OCI-LY7 (cell line): ENCODE measurements around the gene FBXW8. TPM values are rescaled to one million over a fixed set of nuclear protein-coding genes. Genes with fewer than 3 reads are reported as not detected.

ENCODE experiments used
- BruUV-seq: library from RNA; stranded (reverse); fragments of 400-500 nt; replicated peaks from 2 replicates; lab custom pipeline; 2021; lab: Mats Ljungman, UMichigan
- CTCF ChIA-PET: fragments of 300-600 bp; sonication (Branson Sonifier 250); formaldehyde crosslinking; loops from one replicate; lab custom pipeline; 2022; ENCODE audit warnings: antibody characterized with exemption; ENCODE audit not compliant: unreplicated experiment; lab: Charles Lee
- POLR2A ChIA-PET: fragments of 300-600 bp; sonication (Branson Sonifier 250); formaldehyde crosslinking; loops from one replicate; lab custom pipeline; 2022; ENCODE audit warnings: antibody characterized with exemption; lab: Charles Lee
- DNase-seq: peaks from one replicate; pipeline ENCODE4 v3.0.0-alpha.2; 2015; ENCODE audit warnings: low spot score
- H2AFZ ChIP-seq: fragments of 200-600 bp; sonication (generic), shearing (Covaris generic); 2 replicates; pipeline ENCODE4 v1.6.1; 2014; ENCODE audit warnings: mild to moderate bottlenecking, antibody characterized with exemption, low read length, moderate library complexity
- H3K27ac ChIP-seq: fragments of 200-600 bp; sonication (generic); 2 replicates; pipeline ENCODE4 v1.5.1; 2014; ENCODE audit warnings: mixed run types, low read depth, mild to moderate bottlenecking, moderate library complexity, low read length, inconsistent platforms; ENCODE audit not compliant: poor library complexity, severe bottlenecking
- H3K36me3 ChIP-seq: fragments of 200-600 bp; sonication (generic); 2 replicates; pipeline ENCODE4 v1.6.1; 2014; ENCODE audit warnings: mild to moderate bottlenecking, antibody characterized with exemption, low read length, moderate library complexity, mixed read lengths; ENCODE audit not compliant: insufficient read depth
- H3K4me1 ChIP-seq: fragments of 200-600 bp; sonication (generic); 2 replicates; pipeline ENCODE4 v1.5.1; 2014; ENCODE audit warnings: mild to moderate bottlenecking, low read length; ENCODE audit not compliant: insufficient read depth, poor library complexity, severe bottlenecking
- H3K4me2 ChIP-seq: fragments of 200-600 bp; sonication (generic); 2 replicates; pipeline ENCODE4 v1.6.1; 2014; ENCODE audit warnings: mild to moderate bottlenecking, low read length
- H3K4me3 ChIP-seq: fragments of 200-600 bp; sonication (generic); 2 replicates; pipeline ENCODE4 v1.5.1; 2014; ENCODE audit warnings: mild to moderate bottlenecking, low read depth, low read length; ENCODE audit not compliant: poor library complexity, severe bottlenecking
- H3K79me2 ChIP-seq: fragments of 200-600 bp; sonication (generic); 2 replicates; pipeline ENCODE4 v1.6.1; 2016; ENCODE audit warnings: low read depth, mild to moderate bottlenecking, low read length, moderate library complexity, mixed read lengths; ENCODE audit not compliant: insufficient read depth
- H3K9me2 ChIP-seq: fragments of 200-600 bp; sonication (generic); 2 replicates; pipeline ENCODE4 v1.6.1; 2016; ENCODE audit warnings: mild to moderate bottlenecking, low read length, mixed read lengths; ENCODE audit not compliant: insufficient read depth
- H3K9me3 ChIP-seq: fragments of 200-600 bp; sonication (generic); 2 replicates; pipeline ENCODE4 v1.6.1; 2014; ENCODE audit warnings: mild to moderate bottlenecking, mixed run types, low read length, mixed read lengths
- H4K20me1 ChIP-seq: fragments of 200-600 bp; sonication (generic); 2 replicates; pipeline ENCODE4 v1.6.1; 2014; ENCODE audit warnings: mild to moderate bottlenecking, antibody characterized with exemption, low read length, moderate library complexity, mixed read lengths; ENCODE audit not compliant: insufficient read depth
- EZH2phosphoT487 ChIP-seq: fragments of 200-600 bp; sonication (generic); IDR thresholded peaks from 2 replicates; pipeline ENCODE4 v1.6.1; 2018; ENCODE audit warnings: low read depth, borderline replicate concordance, mild to moderate bottlenecking, mixed run types, antibody characterized with exemption, low read length, moderate library complexity, mixed read lengths
- intact Hi-C: fragments of 100-400 bp; cut with micrococcal nuclease; formaldehyde crosslinking; loops from one replicate; pipeline ENCODE4 v1.10.0; 2022; ENCODE audit not compliant: unreplicated experiment
- total RNA-seq, 2 experiments: library from RNA; depleted of rRNA in 1 of 2; stranded (reverse); fragments of >200 nt in 1 of 2; shearing (Covaris generic) in 1 of 2; gene quantifications; 2 replicates each; pipeline ENCODE4 v1.2.3, GENCODE V29; 2014 to 2022
- TF ChIP-seq, protein P1 (sequence below): fragments of 200-600 bp; sonication (generic); conservative IDR thresholded peaks from 2 replicates; pipeline ENCODE4 v1.5.1; 2014; ENCODE audit warnings: mild to moderate bottlenecking, antibody characterized with exemption, low read length, moderate library complexity, mixed read lengths

FBXW8 gene
- total RNA-seq, 2 experiments from 2014 or later: 29.8 to 34.0 TPM

GRCh38 chr12:117036046-117036445 lies 125.3 kb downstream of the FBXW8 start:
- no TSS peak for BruUV-seq
- Histone ChIP-seq H3K36me3 (no peaks in the 10 kb centered on the region), H3K79me2 (no peaks in the 10 kb centered on the region), H2AFZ (no peak overlapping the region), H4K20me1 (no peaks in the 10 kb centered on the region), H3K4me1 (no peaks in the 10 kb centered on the region), H3K4me2 (no peak overlapping the region), H3K9me2 (no peaks in the 10 kb centered on the region), H3K9me3 (no peaks in the 10 kb centered on the region), H3K27ac (no peak overlapping the region), H3K4me3 (no peak overlapping the region)
- no peak for DNase-seq
- ChIA-PET CTCF (interaction anchor here (0.7 kb wide), 1 partner anchor 31 kb away, joined by 3 read pairs; no protein-coding TSS in a partner anchor), POLR2A (interaction anchor here (0.6 kb wide), 1 partner anchor 80 kb away, joined by 5 read pairs; no protein-coding TSS in a partner anchor)
- intact Hi-C loops: no loop called here
- no peak for TF ChIP-seq EZH2phosphoT487
- TF ChIP-seq, protein P1, sequence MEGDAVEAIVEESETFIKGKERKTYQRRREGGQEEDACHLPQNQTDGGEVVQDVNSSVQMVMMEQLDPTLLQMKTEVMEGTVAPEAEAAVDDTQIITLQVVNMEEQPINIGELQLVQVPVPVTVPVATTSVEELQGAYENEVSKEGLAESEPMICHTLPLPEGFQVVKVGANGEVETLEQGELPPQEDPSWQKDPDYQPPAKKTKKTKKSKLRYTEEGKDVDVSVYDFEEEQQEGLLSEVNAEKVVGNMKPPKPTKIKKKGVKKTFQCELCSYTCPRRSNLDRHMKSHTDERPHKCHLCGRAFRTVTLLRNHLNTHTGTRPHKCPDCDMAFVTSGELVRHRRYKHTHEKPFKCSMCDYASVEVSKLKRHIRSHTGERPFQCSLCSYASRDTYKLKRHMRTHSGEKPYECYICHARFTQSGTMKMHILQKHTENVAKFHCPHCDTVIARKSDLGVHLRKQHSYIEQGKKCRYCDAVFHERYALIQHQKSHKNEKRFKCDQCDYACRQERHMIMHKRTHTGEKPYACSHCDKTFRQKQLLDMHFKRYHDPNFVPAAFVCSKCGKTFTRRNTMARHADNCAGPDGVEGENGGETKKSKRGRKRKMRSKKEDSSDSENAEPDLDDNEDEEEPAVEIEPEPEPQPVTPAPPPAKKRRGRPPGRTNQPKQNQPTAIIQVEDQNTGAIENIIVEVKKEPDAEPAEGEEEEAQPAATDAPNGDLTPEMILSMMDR: no peak

GRCh38 chr12:117036547-117036946 lies 125.8 kb downstream of the FBXW8 start:
- ChIA-PET CTCF (interaction anchor here (0.7 kb wide), 1 partner anchor 30 kb away, joined by 3 read pairs; no protein-coding TSS in a partner anchor), POLR2A (interaction anchor here (0.6 kb wide), 1 partner anchor 14 kb away, joined by 5 read pairs; no protein-coding TSS in a partner anchor)
- intact Hi-C loops: no loop called here
- Histone ChIP-seq H3K79me2 (no peaks in the 10 kb centered on the region), H3K27ac (no peak overlapping the region), H2AFZ (no peak overlapping the region), H4K20me1 (no peaks in the 10 kb centered on the region), H3K4me1 (no peaks in the 10 kb centered on the region), H3K4me3 (no peak overlapping the region), H3K4me2 (no peak overlapping the region), H3K36me3 (no peaks in the 10 kb centered on the region), H3K9me2 (no peaks in the 10 kb centered on the region), H3K9me3 (no peaks in the 10 kb centered on the region)
- no TSS peak for BruUV-seq
- no peak for DNase-seq
- TF ChIP-seq, protein P1: no peak
- TF ChIP-seq EZH2phosphoT487: no peak

- no peak for DNase-seq
- POLR2A ChIA-PET: interaction anchor here (0.6 kb wide), 2 partner anchors 14 to 101 kb away, joined by 3 to 5 read pairs; no protein-coding TSS in a partner anchor
- no peak overlapping the region for H3K4me2 ChIP-seq
- no peaks in the 10 kb centered on the region for H3K4me1 ChIP-seq
- H3K4me3 ChIP-seq: no peak overlapping the region
- no peaks in the 10 kb centered on the region for H3K79me2 ChIP-seq
- H2AFZ ChIP-seq: no peak overlapping the region
- no peaks in the 10 kb centered on the region for H4K20me1 ChIP-seq
- no peak overlapping the region for H3K27ac ChIP-seq
- no peaks in the 10 kb centered on the region for H3K9me2 ChIP-seq
- TF ChIP-seq, protein P1: no peak
- no peak for TF ChIP-seq EZH2phosphoT487
- no TSS peak for BruUV-seq
- intact Hi-C loops: no loop called here
- CTCF ChIA-PET: no interaction called here
- no peaks in the 10 kb centered on the region for H3K36me3 ChIP-seq
- H3K9me3 ChIP-seq: no peaks in the 10 kb centered on the region
Observed at GRCh38 chr12:117037289-117038022, 126.7 kb downstream of the FBXW8 start.
